ENCODE measurements around the gene PRRT1. TPM values are rescaled to one million over a fixed set of nuclear protein-coding genes. Genes with fewer than 3 reads are reported as not detected.

Gene PRRT1
- total RNA-seq, 2 donors from 2014 or later = 2.0 to 3.0 TPM

DNA sequence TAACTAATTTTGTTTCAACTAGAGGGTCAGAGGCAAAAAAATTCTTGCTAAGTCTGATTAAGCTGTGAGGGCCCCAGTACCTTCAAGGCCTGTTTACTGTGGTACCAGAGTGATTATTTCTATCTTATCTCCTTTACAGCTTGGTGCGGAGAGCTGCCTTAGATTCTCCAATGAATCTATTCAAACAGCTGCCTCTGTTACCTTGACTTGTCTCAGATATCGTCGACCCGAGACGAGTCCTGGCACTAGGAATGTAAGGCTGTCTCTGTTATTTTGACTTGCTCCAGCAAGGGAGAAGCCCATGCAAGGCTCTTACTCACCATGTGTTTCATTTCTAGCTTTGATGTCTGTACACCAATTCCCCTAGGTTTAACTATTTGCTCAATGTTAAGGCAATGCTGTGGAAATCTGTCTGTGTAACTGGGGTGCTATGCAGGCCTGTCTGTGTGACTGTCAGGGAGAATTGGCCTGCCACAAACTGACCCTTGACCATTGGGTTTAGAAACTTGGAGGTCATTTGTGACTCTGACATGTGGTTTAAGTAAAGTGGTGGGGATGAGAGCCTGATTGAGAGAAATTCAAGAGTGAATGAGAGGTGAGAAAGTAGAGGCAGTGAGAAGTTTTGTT, 11.2 kb downstream of the PRRT1 start:
- DNase-seq = no peak
- TF ChIP-seq, protein P1, sequence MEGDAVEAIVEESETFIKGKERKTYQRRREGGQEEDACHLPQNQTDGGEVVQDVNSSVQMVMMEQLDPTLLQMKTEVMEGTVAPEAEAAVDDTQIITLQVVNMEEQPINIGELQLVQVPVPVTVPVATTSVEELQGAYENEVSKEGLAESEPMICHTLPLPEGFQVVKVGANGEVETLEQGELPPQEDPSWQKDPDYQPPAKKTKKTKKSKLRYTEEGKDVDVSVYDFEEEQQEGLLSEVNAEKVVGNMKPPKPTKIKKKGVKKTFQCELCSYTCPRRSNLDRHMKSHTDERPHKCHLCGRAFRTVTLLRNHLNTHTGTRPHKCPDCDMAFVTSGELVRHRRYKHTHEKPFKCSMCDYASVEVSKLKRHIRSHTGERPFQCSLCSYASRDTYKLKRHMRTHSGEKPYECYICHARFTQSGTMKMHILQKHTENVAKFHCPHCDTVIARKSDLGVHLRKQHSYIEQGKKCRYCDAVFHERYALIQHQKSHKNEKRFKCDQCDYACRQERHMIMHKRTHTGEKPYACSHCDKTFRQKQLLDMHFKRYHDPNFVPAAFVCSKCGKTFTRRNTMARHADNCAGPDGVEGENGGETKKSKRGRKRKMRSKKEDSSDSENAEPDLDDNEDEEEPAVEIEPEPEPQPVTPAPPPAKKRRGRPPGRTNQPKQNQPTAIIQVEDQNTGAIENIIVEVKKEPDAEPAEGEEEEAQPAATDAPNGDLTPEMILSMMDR (conservative IDR thresholded peaks at IDR 0.05) = no peak
- Mint-ChIP-seq H3K4me1 (peaks cover 21% of the 10 kb centered on the region), H3K27ac (peak overlapping the region; percentile 0), H3K27me3 (ENCODE audit: insufficient read depth) (peaks cover 6% of the 10 kb centered on the region), H3K9me3 (no peaks in the 10 kb centered on the region), H3K4me3 (no peak overlapping the region), H3K36me3 (ENCODE audit: low read depth) (no peaks in the 10 kb centered on the region)
- H3K27me3 ChIP-seq (ENCODE audit: control insufficient read depth, insufficient read depth, low read length, poor library complexity, severe bottlenecking) = no peaks in the 10 kb centered on the region
- no peak overlapping the region for H3K27ac ChIP-seq (ENCODE audit: low read depth, low read length)
- H3K4me1 ChIP-seq (ENCODE audit: control insufficient read depth, insufficient read depth, low read length) = peaks cover 9% of the 10 kb centered on the region
- H3K9ac ChIP-seq (ENCODE audit: extremely low read depth, low read length, poor library complexity, severe bottlenecking) = no peak overlapping the region
- no peak overlapping the region for H3K4me3 ChIP-seq (ENCODE audit: low read length)
- no peaks in the 10 kb centered on the region for H3K36me3 ChIP-seq (ENCODE audit: control insufficient read depth, insufficient read depth, low read length)
- 65 to 94% methylated on average over 5 of the region's 5 CpGs for WGBS, 2 experiments (ENCODE audit: insufficient coverage in 1 of 2, insufficient read length in 1 of 2)
- H3K9me3 ChIP-seq (ENCODE audit: control insufficient read depth, low read length) = no peaks in the 10 kb centered on the region

DNA sequence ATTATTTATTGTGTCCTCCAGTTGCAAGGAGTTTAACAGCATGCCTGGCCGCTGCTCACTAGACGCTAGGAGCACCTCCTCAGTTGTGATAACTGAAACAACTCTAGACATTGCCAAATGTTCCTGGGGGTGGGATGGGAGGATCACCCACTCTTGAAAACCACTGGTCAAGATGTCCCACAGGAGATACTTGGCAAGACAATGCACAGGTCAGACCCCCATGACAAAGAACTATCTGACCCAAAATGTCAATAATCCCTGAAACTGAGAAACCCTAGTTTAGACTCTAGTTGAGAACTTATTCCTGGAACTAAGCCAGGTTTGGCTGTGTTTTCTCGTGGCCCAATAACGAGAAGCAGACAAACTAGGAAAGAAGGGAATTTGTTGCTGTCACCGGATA, 12.1 kb downstream of the PRRT1 start:
- Mint-ChIP-seq H3K4me3 (no peak overlapping the region), H3K9me3 (no peaks in the 10 kb centered on the region), H3K36me3 (ENCODE audit: low read depth) (no peaks in the 10 kb centered on the region), H3K27ac (no peak overlapping the region), H3K27me3 (ENCODE audit: insufficient read depth) (peaks cover 12% of the 10 kb centered on the region), H3K4me1 (peaks cover 19% of the 10 kb centered on the region)
- TF ChIP-seq, protein P1 (conservative IDR thresholded peaks at IDR 0.05) = no peak
- peaks cover 7% of the 10 kb centered on the region for H3K4me1 ChIP-seq (ENCODE audit: control insufficient read depth, insufficient read depth, low read length)
- H3K27ac ChIP-seq (ENCODE audit: low read depth, low read length) = no peak overlapping the region
- H3K36me3 ChIP-seq (ENCODE audit: control insufficient read depth, insufficient read depth, low read length) = no peaks in the 10 kb centered on the region
- no peaks in the 10 kb centered on the region for H3K9me3 ChIP-seq (ENCODE audit: control insufficient read depth, low read length)
- no peaks in the 10 kb centered on the region for H3K27me3 ChIP-seq (ENCODE audit: control insufficient read depth, insufficient read depth, low read length, poor library complexity, severe bottlenecking)
- no peak overlapping the region for H3K4me3 ChIP-seq (ENCODE audit: low read length)
- H3K9ac ChIP-seq (ENCODE audit: extremely low read depth, low read length, poor library complexity, severe bottlenecking) = no peak overlapping the region
- WGBS, 2 experiments (ENCODE audit: insufficient coverage in 1 of 2, insufficient read length in 1 of 2) = 95 to 96% methylated on average over 4 to 5 of the region's 5 CpGs
- no peak for DNase-seq

DNA sequence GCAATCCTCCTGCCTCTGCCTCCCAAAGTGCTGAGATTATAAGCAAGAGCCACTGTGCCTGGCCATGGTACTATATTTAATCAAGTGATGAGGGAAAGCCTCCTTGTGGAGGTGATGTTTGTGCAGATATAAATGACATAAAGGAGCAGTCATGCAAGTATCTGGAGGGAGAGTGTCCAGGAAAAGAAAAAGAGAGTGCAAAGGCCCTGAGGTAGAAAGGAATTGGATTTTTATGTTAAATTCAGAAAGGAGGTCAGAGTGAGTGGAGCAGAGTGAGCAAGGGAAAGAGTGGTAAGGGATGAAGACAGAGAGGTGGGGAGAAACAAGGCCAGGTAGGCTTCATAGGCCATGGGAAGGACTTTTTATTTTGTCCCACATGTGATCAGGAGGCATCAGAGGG, 14.3 kb downstream of the PRRT1 start:
- no peak overlapping the region for H3K27ac Mint-ChIP-seq
- peaks cover 15% of the 10 kb centered on the region for H3K4me1 Mint-ChIP-seq

More for the DNA sequence above, 14.3 kb downstream of the PRRT1 start:
- H3K4me1 ChIP-seq (ENCODE audit: control insufficient read depth, insufficient read depth, low read length) = peaks cover 7% of the 10 kb centered on the region
- H3K9me3 ChIP-seq (ENCODE audit: control insufficient read depth, low read length) = no peaks in the 10 kb centered on the region
- H3K36me3 Mint-ChIP-seq (ENCODE audit: low read depth) = no peaks in the 10 kb centered on the region
- TF ChIP-seq, protein P1 (conservative IDR thresholded peaks at IDR 0.05) = no peak
- H3K36me3 ChIP-seq (ENCODE audit: control insufficient read depth, insufficient read depth, low read length) = no peaks in the 10 kb centered on the region
- no peaks in the 10 kb centered on the region for H3K9me3 Mint-ChIP-seq
- no peak overlapping the region for H3K9ac ChIP-seq (ENCODE audit: extremely low read depth, low read length, poor library complexity, severe bottlenecking)
- no peaks in the 10 kb centered on the region for H3K27me3 ChIP-seq (ENCODE audit: control insufficient read depth, insufficient read depth, low read length, poor library complexity, severe bottlenecking)
- no peak overlapping the region for H3K4me3 Mint-ChIP-seq
- H3K4me3 ChIP-seq (ENCODE audit: low read length) = no peak overlapping the region
- no peak overlapping the region for H3K27ac ChIP-seq (ENCODE audit: low read depth, low read length)
- no peak for DNase-seq
- peaks cover 18% of the 10 kb centered on the region for H3K27me3 Mint-ChIP-seq (ENCODE audit: insufficient read depth)

Measured in endodermal cell (in vitro differentiated cells).